Endothelial cell of umbilical vein (primary cell): ENCODE results near the gene SRGAP1. TPM values are rescaled to one million over a fixed set of nuclear protein-coding genes. Genes with fewer than 3 reads are reported as not detected.
"Not testable (repeated sequence)": the region's sequence is repeated elsewhere in the genome, so short reads cannot be mapped to it uniquely, and the experiment has no call there.

Experiments
- BruUV-seq: library from RNA; stranded (reverse); fragments of 400-500 nt; replicated peaks from 2 replicates; lab custom pipeline; 2021; lab: Mats Ljungman, UMichigan
- CTCF ChIA-PET: fragments of 300-600, 350-600 bp; sonication (Branson Sonifier 250); formaldehyde crosslinking; loops from one replicate; lab custom pipeline; 2021; ENCODE audit warnings: antibody characterized with exemption, inconsistent platforms; lab: Charles Lee
- POLR2A ChIA-PET: fragments of 300-600, 350-600 bp; sonication (Branson Sonifier 250); formaldehyde crosslinking; loops from one replicate; lab custom pipeline; 2021; ENCODE audit warnings: antibody characterized with exemption, inconsistent platforms; lab: Charles Lee
- DNase-seq: peaks from one replicate; pipeline ENCODE4 v3.0.0-alpha.2; 2011; ENCODE audit warnings: low read depth, low spot score
- FAIRE-seq: peaks from 2 replicates; lab custom pipeline; 2011; peaks lifted over from hg19 to GRCh38; lab: Jason Lieb, UNC
- H2AFZ ChIP-seq: 2 replicates; pipeline ENCODE4 v1.6.0; 2012; ENCODE audit warnings: low read depth, low read length, control low read depth, inconsistent platforms
- H3K27ac ChIP-seq: 2 replicates; pipeline ENCODE4 v1.5.1; 2011; ENCODE audit warnings: low read depth, mild to moderate bottlenecking, control low read depth, low read length, moderate library complexity; ENCODE audit not compliant: insufficient read depth
- H3K27me3 ChIP-seq, 2 experiments: 2 replicates each; pipeline versions ENCODE4 v1.6.0 to v1.6.1; 2011; ENCODE audit warnings: low read length in 2 of 2, mixed read lengths in 1 of 2; ENCODE audit not compliant: control insufficient read depth in 2 of 2, insufficient read depth in 2 of 2
- H3K36me3 ChIP-seq, 2 experiments: 2 replicates in 1 of 2; 3 replicates in 1 of 2; pipeline ENCODE4 v1.5.1; 2011; ENCODE audit warnings: low read length in 2 of 2, mild to moderate bottlenecking in 1 of 2, moderate library complexity in 1 of 2; ENCODE audit not compliant: control insufficient read depth in 2 of 2, insufficient read depth in 2 of 2; ENCODE audit errors: extremely low read depth in 1 of 2
- H3K4me1 ChIP-seq: 3 replicates; pipeline ENCODE4 v1.5.1; 2011; ENCODE audit warnings: mild to moderate bottlenecking, low read length; ENCODE audit not compliant: control insufficient read depth, insufficient read depth; ENCODE audit errors: extremely low read depth
- H3K4me2 ChIP-seq: 2 replicates; pipeline ENCODE4 v1.6.1; 2011; ENCODE audit warnings: low read length, control low read depth, mixed read lengths; ENCODE audit not compliant: insufficient read depth
- H3K4me3 ChIP-seq, 3 experiments: fragments of 200-600 bp in 1 of 3; sonication (generic), shearing (Covaris generic) in 1 of 3; replicated peaks in 1 of 3; 2 replicates each; pipeline ENCODE4 v1.5.1; 2011 to 2016; ENCODE audit warnings: control low read depth in 3 of 3, low read length in 3 of 3, mild to moderate bottlenecking in 2 of 3, inconsistent platforms in 1 of 3, low read depth in 1 of 3, moderate library complexity in 1 of 3; ENCODE audit not compliant: insufficient read depth in 1 of 3
- H3K79me2 ChIP-seq: 2 replicates; pipeline ENCODE4 v1.6.0; 2012; ENCODE audit warnings: low read length, inconsistent platforms; ENCODE audit not compliant: control insufficient read depth, insufficient read depth
- H3K9ac ChIP-seq: replicated peaks from 2 replicates; pipeline ENCODE3; 2011; ENCODE audit warnings: low read length, control low read depth; ENCODE audit not compliant: insufficient read depth; ENCODE audit errors: extremely low read depth
- H3K9me1 ChIP-seq: replicated peaks from 3 replicates; pipeline ENCODE4 v1.6.0; 2011; ENCODE audit warnings: mild to moderate bottlenecking, low read length; ENCODE audit not compliant: control insufficient read depth, insufficient read depth; ENCODE audit errors: extremely low read depth
- H3K9me3 ChIP-seq: replicated peaks from 2 replicates; pipeline ENCODE4 v1.5.1; 2012; ENCODE audit warnings: low read length, inconsistent platforms; ENCODE audit not compliant: control insufficient read depth, insufficient read depth
- H4K20me1 ChIP-seq: replicated peaks from 2 replicates; pipeline ENCODE3; 2011; ENCODE audit warnings: mild to moderate bottlenecking, low read length; ENCODE audit not compliant: control insufficient read depth, insufficient read depth; ENCODE audit errors: extremely low read depth
- FOS ChIP-seq: IDR thresholded peaks from 2 replicates; pipeline ENCODE4 v1.6.1; 2011; ENCODE audit warnings: mild to moderate bottlenecking, low read length, moderate library complexity, borderline replicate concordance; ENCODE audit not compliant: insufficient read depth
- JUN ChIP-seq: IDR thresholded peaks from 2 replicates; pipeline ENCODE4 v1.6.1; 2011; ENCODE audit warnings: borderline replicate concordance, low read depth; ENCODE audit not compliant: insufficient read length, insufficient read depth
- POLR2AphosphoS5 ChIP-seq: IDR thresholded peaks from 2 replicates; pipeline ENCODE4 v1.6.1; 2012; ENCODE audit warnings: low read depth, mild to moderate bottlenecking, control low read depth, low read length, moderate library complexity; ENCODE audit not compliant: insufficient read depth
- dilution Hi-C: fragments of 300-500 bp; cut with MboI; formaldehyde crosslinking; loops from one replicate; pipeline ENCODE4 v1.15.0; 2019; ENCODE audit warnings: low sequenced_read_pairs; ENCODE audit not compliant: extremely low pct_ligation_motif_present
- intact Hi-C: fragments of 100-400 bp; cut with micrococcal nuclease; formaldehyde crosslinking; loops from one replicate; pipeline ENCODE4 v1.10.0; 2022
- polyA plus RNA-seq, 4 experiments: library from polyadenylated mRNA; depleted of rRNA in 3 of 4; stranded (reverse) in 3 of 4; unstranded in 1 of 4; fragments of >200 nt; gene quantifications; 2 replicates each; pipeline versions ENCODE4 v1.2.1 to v1.2.3, GENCODE V29; 2011 to 2012; ENCODE audit warnings: missing spikeins in 1 of 4
- total RNA-seq: library from RNA; stranded (reverse); gene quantifications from 2 replicates; pipeline ENCODE4 v1.2.3, GENCODE V29; 2021

Gene SRGAP1
- total and polyA plus RNA-seq, 2 donors (not counting 3 experiments of a cell fraction or from before 2014, with no cell fraction given) = 4.9 to 16.3 TPM

DNA sequence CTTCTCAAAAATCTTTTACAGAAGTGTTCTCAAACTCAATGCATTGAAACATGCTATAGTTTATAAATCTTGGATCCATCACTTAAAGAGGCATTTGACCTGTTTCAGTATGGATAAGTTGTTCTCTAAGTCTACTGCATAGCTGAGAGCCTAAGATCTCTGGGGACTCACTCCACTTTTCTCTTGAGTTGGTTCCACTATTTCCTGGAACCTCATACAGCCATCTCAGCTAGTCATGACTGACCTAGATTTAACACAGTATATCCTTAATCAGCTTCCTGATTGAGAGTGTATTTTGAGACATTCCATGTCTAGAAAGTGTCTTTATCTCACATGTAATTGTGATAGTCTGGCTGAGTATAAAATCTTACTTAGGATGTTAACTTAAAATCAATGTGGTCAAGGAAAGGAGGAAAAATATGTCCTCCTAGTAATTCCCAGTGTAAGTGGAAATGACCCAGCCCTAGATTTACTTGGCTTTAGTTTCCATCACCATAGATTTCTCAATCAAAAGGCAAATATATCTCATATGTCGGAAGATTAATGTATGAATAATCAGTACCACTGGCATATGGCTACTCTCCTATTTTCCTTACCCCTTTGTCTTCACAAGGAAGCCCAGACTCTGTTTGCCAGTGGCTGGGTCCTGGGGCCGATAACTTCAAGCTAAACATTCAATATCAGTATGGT lies 315.7 kb downstream of the SRGAP1 start:
- Histone ChIP-seq H3K9me3 (no peaks in the 10 kb centered on the region), H3K4me1 (peaks cover 13% of the 10 kb centered on the region), H3K36me3 (no peaks in the 10 kb centered on the region), H3K27ac (peak overlapping the region; percentile 70), H3K9ac (no peak overlapping the region), H3K4me2 (peak overlapping the region; percentile 77), H2AFZ (peak overlapping the region; percentile 71), H4K20me1 (no peaks in the 10 kb centered on the region), H3K79me2 (no peaks in the 10 kb centered on the region), H3K9me1 (no peaks in the 10 kb centered on the region), H3K27me3 (no peaks in the 10 kb centered on the region), H3K4me3 (no peak overlapping the region)
- BruUV-seq = TSS peak; percentile 98
- intact Hi-C loops (loop anchor here (5.0 kb wide), 1 partner anchor 63 kb away; no protein-coding TSS in a partner anchor), dilution Hi-C loops (no loop called here)
- FAIRE-seq = peak; percentile 15
- no peak for TF ChIP-seq POLR2AphosphoS5
- peak; percentile 5 for DNase-seq
- POLR2A ChIA-PET = no interaction called here
- CTCF ChIA-PET = interaction anchor here (0.7 to 2.4 kb wide), 7 partner anchors 12 to 321 kb away, joined by 3 to 5 read pairs (median 3); no protein-coding TSS in a partner anchor

DNA sequence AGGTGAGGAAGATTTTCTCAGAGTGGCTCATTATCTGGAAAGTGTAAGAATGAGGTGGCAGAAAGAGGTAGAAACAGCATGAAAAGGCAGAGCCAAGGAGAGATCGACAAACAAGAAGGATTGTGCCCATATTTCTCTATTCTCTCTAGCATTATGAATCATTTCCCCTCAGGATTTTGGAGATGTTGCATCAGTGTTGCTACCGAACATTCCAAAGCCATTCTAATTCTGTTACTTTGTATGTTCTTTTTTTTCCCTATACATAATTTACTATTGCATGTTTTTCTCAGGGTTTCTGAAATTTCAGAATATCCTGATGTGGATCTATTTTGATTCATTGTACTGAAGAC lies 316.2 kb downstream of the SRGAP1 start:
- no peak overlapping the region for H3K9ac ChIP-seq
- no peaks in the 10 kb centered on the region for H3K9me3 ChIP-seq
- FAIRE-seq = peak; percentile 76
- no peak overlapping the region for H3K4me3 ChIP-seq
- H3K79me2 ChIP-seq = no peaks in the 10 kb centered on the region
- peaks cover 13% of the 10 kb centered on the region for H3K4me1 ChIP-seq
- POLR2A ChIA-PET = no interaction called here
- peak overlapping the region; percentile 70 for H3K27ac ChIP-seq
- intact Hi-C loops (loop anchor here (5.0 kb wide), 1 partner anchor 63 kb away; no protein-coding TSS in a partner anchor), dilution Hi-C loops (no loop called here)
- TF ChIP-seq JUN (peak; percentile 50), POLR2AphosphoS5 (no peak), FOS (peak; percentile 46)
- no TSS peak for BruUV-seq
- peak overlapping the region; percentile 71 for H2AFZ ChIP-seq
- H3K27me3 ChIP-seq = no peaks in the 10 kb centered on the region
- peak overlapping the region; percentile 77 for H3K4me2 ChIP-seq
- H3K9me1 ChIP-seq = no peaks in the 10 kb centered on the region
- CTCF ChIA-PET = interaction anchor here (1.0 to 2.4 kb wide), 4 partner anchors 11 to 317 kb away, joined by 3 to 5 read pairs (median 3); no protein-coding TSS in a partner anchor
- no peaks in the 10 kb centered on the region for H4K20me1 ChIP-seq
- DNase-seq = peak; percentile 53
- H3K36me3 ChIP-seq = no peaks in the 10 kb centered on the region

DNA sequence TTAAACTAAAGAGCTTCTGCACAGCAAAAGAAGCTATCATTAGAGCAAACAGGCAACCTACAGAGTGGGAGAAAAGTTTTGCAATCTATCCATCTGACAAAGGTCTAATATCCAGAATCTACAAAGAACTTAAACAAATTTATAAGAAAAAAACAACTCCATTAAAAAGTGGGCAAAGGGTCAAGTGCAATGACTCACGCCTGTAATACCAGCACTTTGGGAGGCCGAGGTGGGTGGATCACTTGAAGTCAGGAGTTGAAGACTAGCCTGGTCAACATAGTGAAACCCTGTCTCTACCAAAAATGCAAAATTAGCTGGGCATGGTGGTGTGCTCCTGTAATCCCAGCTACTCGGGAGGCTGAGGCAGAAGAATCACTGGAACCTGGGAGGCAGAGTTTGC lies 322.1 kb downstream of the SRGAP1 start:
- H3K9me1 ChIP-seq, H2AFZ ChIP-seq, dilution Hi-C loops, H3K4me3 ChIP-seq, H3K27ac ChIP-seq, H3K4me2 ChIP-seq, intact Hi-C loops, H3K9ac ChIP-seq, DNase-seq, H3K36me3 ChIP-seq, H3K79me2 ChIP-seq, FAIRE-seq, H4K20me1 ChIP-seq, BruUV-seq, CTCF ChIA-PET, H3K9me3 ChIP-seq, H3K27me3 ChIP-seq, POLR2A ChIA-PET: not testable (repeated sequence)
- H3K4me1 ChIP-seq = peaks cover 10% of the 10 kb centered on the region
